Embryonic facial prominence (tissue), 1 donor: Measurements from ENCODE around the gene CRTC2.
"Not testable (repeated sequence)": the region's sequence is repeated elsewhere in the genome, so short reads cannot be mapped to it uniquely, and the experiment has no call there.

Source experiments
- DNase-seq: peaks from one replicate; pipeline ENCODE4 v3.0.0-alpha.2; 2016; ENCODE audit errors: extremely low spot score

CRTC2 gene, protein sequence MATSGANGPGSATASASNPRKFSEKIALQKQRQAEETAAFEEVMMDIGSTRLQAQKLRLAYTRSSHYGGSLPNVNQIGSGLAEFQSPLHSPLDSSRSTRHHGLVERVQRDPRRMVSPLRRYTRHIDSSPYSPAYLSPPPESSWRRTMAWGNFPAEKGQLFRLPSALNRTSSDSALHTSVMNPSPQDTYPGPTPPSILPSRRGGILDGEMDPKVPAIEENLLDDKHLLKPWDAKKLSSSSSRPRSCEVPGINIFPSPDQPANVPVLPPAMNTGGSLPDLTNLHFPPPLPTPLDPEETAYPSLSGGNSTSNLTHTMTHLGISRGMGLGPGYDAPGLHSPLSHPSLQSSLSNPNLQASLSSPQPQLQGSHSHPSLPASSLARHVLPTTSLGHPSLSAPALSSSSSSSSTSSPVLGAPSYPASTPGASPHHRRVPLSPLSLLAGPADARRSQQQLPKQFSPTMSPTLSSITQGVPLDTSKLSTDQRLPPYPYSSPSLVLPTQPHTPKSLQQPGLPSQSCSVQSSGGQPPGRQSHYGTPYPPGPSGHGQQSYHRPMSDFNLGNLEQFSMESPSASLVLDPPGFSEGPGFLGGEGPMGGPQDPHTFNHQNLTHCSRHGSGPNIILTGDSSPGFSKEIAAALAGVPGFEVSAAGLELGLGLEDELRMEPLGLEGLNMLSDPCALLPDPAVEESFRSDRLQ

DNA sequence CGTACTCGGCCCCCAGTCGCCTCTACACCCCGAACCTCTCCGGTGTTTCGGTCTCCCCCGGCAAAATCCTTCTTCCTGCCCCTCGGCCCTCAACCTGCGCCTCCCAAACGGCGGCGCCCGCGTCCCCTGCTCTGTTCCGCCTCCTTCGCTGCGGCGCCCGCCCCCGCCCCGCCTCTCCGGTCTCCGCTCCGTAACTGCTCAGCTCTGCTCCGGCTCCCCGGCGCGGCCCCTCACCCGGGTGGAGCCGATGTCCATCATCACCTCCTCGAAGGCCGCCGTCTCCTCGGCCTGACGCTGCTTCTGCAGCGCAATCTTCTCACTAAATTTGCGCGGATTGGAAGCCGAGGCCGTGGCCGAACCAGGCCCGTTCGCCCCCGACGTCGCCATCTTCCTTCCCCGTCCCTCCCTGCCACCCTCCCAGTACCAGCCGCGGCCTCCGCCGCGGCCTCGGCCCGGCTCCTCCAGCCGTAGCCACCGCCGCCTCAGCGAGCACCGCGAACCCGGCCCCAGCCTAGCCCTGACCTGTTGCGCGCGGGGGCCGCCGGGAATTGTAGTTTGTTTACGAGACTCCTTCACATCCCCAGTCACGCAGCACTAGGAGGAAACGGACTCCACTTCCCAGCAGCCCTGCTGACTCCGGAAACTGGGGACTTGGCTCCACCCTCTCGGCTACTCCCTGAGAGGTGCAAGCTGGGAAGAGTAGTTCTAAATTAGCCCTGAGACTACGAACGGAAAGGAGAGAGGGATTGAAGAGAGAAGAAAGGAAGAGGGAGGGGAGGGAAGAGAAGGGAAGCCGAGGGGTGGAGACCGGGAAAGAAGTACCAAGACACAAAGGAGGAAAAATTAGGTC is at the start of gene CRTC2:
CRTC2 (minus strand) TSS at position 502 of the 850 bp plus-strand sequence; CDS start at position 387, 115 bp downstream.
- DNase-seq, result peak; percentile 100

GRCh38 chr1:154006136-154006535 is 47.7 kb upstream of the CRTC2 start:
- no peak for DNase-seq

- no peak for DNase-seq
These were observed 42.0 kb upstream of the CRTC2 start for GRCh38 chr1:154000420-154000819.

GRCh38 chr1:153996882-153997281 is 38.5 kb upstream of the CRTC2 start:
- DNase-seq, result not testable (repeated sequence)

GRCh38 chr1:153995640-153996039 is 37.2 kb upstream of the CRTC2 start:
- no peak for DNase-seq

- DNase-seq, result no peak
These were observed 36.8 kb upstream of the CRTC2 start for GRCh38 chr1:153995202-153995601.

GRCh38 chr1:153991806-153992205 is 33.4 kb upstream of the CRTC2 start:
- no peak for DNase-seq

GRCh38 chr1:153991151-153991630 is 32.8 kb upstream of the CRTC2 start:
- no peak for DNase-seq

DNA sequence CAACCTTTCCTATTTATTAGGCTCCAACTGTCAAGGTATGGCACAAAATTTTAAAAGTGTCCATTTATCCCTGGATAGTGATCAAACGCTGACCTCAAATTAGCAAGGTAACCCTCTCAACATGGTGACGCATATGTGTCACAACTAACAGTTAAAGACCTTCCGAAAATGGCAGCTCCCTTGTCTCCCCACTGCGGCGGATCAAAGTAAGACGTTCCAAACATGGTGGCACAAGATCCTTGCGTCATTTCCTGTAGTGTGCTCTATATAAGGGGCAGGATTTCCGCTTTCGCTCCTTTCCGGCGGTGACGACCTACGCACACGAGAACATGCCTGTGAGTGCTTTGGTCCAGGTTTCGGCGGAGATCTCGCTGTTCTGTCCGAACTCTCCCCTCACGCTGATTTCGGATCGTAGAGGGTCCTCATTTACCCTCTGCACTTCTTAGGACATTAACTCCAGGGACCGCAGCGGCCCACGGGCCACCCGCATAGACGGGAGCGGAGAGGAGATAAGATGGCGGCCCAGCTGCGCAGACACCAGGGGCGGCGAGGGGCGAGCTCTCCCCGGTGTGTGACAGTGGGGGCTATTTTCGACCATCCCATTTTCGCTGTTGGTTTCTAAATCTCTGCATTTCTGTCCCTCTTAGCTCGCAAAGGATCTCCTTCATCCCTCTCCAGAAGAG is 32.2 kb upstream of the CRTC2 start, which contains the start of gene RPS27:
RPS27 (plus strand) TSS at position 295 of the 683 bp plus-strand sequence; CDS start at position 330, 35 bp downstream.
- peak; percentile 100 for DNase-seq

DNA sequence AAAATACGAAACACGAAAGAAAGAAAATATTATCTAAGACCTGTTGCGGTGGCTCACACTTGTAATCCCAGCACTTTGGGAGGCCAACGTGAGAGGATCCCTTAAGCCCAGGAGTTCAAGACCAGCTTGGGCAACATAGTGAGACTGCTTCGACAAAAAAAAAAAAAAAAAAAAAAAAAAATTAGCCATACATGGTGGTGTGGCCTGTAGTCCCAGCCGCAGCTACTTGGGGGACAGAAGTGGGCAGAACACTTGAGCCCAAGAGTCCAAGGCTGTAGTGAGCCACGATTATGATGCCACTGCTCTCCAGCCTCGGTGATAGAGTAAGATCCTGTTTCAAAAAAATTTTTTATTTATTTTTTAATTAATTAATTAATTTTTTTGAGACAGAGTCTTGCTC is 29.2 kb upstream of the CRTC2 start:
- DNase-seq, result no peak

- peak; percentile 81 for DNase-seq
These were observed 27.7 kb upstream of the CRTC2 start, which contains the start of gene RAB13 for GRCh38 chr1:153985941-153986761. RAB13 (minus strand) TSS chr1:153986339; CDS start chr1:153986236, 103 bp downstream.

DNA sequence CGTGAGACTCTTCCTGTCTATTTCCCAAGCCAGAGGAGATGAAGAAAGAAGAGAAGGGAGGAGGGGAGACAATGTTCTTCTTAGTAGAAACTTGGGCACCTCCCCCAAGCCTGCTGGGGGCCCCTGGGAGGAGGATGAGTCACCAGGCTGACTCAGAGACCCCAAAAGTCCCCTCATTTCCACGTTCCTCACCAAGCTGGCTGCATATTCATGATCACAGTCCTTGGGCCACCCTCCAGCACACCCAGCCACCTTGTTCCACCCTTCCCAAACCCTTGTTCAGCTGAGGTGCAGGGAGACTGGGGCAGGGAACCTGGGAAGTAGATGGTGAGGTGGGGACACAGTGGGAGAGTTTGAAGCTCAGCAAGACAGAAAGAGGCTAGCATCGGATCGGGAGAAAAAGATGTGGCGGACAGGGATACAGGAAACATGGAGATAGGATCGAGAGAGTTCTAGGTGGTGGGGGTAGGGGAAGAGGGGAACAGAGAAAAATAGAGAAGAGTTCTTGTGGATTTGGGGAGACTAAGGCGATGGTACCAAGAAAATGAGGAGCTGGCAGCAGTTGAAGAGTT is 27.0 kb upstream of the CRTC2 start:
- DNase-seq, result no peak

GRCh38 chr1:153984123-153984894 is 25.9 kb upstream of the CRTC2 start:
- DNase-seq, result no peak

GRCh38 chr1:153981735-153982134 is 23.3 kb upstream of the CRTC2 start:
- not testable (repeated sequence) for DNase-seq

GRCh38 chr1:153979091-153979490 is 20.7 kb upstream of the CRTC2 start:
- DNase-seq, result not testable (repeated sequence)

- no peak for DNase-seq
These were observed 20.0 kb upstream of the CRTC2 start for GRCh38 chr1:153978274-153978909.

DNA sequence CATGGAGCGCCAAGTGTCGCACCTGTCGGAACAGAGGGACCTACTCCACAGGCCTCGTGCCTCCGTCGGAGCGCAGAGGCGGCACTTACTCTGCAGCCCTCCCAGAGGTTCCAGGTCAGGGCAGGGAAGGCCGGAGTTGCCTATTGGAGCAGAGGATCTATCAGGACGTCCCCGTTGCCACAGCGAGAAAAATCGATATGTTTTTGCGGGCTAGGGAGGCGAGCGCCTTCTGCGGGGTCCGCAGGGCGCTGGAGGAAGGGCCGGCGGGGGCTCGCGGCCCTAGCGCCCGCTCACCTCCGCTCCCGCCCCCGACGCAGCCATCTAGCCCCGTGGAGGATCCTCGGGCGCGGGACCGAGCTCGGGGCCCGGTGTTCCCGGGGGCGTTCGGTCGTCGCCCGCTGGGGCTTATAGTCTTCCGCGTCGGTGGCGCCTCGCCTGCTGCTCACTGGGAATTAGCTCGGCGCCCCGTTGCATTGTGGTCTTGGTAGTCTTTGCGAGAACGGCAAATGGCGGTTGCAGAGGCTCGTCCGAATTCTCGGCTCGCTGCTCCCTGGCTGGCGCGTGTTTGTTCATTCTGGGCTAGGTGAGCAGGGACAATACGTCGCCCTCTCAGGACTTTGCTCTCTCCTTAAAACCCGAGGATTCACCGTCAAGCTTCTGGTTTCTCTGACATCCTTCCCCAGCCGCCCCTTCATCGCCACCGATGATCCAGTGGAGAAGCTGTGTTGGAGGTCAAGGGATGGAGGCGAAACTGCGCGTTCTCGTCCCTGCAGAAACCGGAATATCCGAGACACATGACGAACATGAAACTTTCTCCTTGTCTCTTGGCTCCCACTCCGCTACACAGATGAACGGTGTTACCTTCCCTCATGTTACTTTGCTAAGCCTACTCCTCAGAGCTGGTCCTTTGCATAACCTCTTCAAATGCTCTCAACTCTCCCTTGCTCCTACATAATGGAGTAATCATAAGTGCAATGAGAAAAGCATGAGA is 19.1 kb upstream of the CRTC2 start, which contains the start of gene JTB:
JTB (minus strand) TSS at position 425 of the 991 bp plus-strand sequence; CDS start at position 3, 422 bp downstream.
- peak; percentile 69 for DNase-seq
